Lower leg skin (tissue), 3 donors: ENCODE results near the gene GZF1.

Source experiments
- POLR2A ChIP-seq, 2 donors: fragments of 450-650 bp; IDR thresholded peaks; one replicate each; pipeline ENCODE4 v1.6.1; 2016 to 2017; ENCODE audit warnings: antibody characterized with exemption in 2 of 2, mild to moderate bottlenecking in 1 of 2, moderate library complexity in 1 of 2
- TF ChIP-seq, protein P1 (sequence below), 3 donors: fragments of 450-650 bp; IDR thresholded peaks; one replicate each; pipeline ENCODE4 v1.5.1; 2016; ENCODE audit warnings: antibody characterized with exemption in 3 of 3, mild to moderate bottlenecking in 3 of 3, moderate library complexity in 2 of 3

DNA sequence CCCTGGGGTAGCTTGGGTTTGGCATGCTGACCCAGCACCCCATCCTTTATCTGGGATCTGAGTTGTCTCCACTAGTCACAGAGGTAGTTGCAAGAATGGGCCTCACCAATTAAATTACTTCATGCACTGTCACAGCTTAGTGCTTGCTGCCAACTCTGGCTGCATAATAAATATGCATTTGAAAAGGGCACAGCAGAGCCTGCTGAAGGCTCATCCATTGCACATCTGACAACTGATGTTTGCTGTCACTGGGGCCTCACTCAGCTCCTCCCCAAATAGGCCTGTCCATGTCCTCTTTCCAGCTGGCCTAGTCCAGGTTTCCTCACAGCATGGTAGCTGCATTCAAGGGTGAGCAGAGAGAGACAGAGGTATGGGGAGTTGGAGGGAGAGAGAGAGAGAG lies 24.7 kb upstream of the GZF1 start:
- TF ChIP-seq, protein P1, sequence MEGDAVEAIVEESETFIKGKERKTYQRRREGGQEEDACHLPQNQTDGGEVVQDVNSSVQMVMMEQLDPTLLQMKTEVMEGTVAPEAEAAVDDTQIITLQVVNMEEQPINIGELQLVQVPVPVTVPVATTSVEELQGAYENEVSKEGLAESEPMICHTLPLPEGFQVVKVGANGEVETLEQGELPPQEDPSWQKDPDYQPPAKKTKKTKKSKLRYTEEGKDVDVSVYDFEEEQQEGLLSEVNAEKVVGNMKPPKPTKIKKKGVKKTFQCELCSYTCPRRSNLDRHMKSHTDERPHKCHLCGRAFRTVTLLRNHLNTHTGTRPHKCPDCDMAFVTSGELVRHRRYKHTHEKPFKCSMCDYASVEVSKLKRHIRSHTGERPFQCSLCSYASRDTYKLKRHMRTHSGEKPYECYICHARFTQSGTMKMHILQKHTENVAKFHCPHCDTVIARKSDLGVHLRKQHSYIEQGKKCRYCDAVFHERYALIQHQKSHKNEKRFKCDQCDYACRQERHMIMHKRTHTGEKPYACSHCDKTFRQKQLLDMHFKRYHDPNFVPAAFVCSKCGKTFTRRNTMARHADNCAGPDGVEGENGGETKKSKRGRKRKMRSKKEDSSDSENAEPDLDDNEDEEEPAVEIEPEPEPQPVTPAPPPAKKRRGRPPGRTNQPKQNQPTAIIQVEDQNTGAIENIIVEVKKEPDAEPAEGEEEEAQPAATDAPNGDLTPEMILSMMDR (IDR thresholded peaks at IDR 0.05): no peak
- no peak for TF ChIP-seq POLR2A (IDR thresholded peaks at IDR 0.05)
